Activated T-cell treated with anti-CD3 and anti-CD28 coated beads, Interleukin-2, amount 50 U/mL, for 48 hours (primary cell): Measurements from ENCODE around the gene HDDC3.

ENCODE experiments used
- DNase-seq, 2 experiments: peaks; one replicate each; pipeline ENCODE4 v3.0.0-alpha.2; 2020

HDDC3 gene

GRCh38 chr15:90953947-90954711 lies 21.8 kb upstream of the HDDC3 start:
- no peak for DNase-seq

- no peak for DNase-seq
These were observed 20.7 kb upstream of the HDDC3 start for GRCh38 chr15:90952901-90953677.

- no peak for DNase-seq
These were observed 18.3 kb upstream of the HDDC3 start for GRCh38 chr15:90950676-90951075.

GRCh38 chr15:90949979-90950675 lies 17.8 kb upstream of the HDDC3 start:
- DNase-seq, result no peak

GRCh38 chr15:90948506-90948905 lies 16.2 kb upstream of the HDDC3 start:
- no peak for DNase-seq

- no peak for DNase-seq
These were observed 15.4 kb upstream of the HDDC3 start for GRCh38 chr15:90947577-90948357.

GRCh38 chr15:90946941-90947576 lies 14.7 kb upstream of the HDDC3 start:
- no peak for DNase-seq

GRCh38 chr15:90946538-90946937 lies 14.2 kb upstream of the HDDC3 start:
- DNase-seq, result no peak

GRCh38 chr15:90945091-90945490 lies 12.7 kb upstream of the HDDC3 start:
- no peak for DNase-seq

- DNase-seq, result no peak
These were observed 10.2 kb upstream of the HDDC3 start for GRCh38 chr15:90942354-90943120.

- DNase-seq, result no peak
These were observed 8.7 kb upstream of the HDDC3 start for GRCh38 chr15:90941038-90941437.

GRCh38 chr15:90939756-90940155 lies 7.4 kb upstream of the HDDC3 start:
- no peak for DNase-seq

- DNase-seq, result no peak
These were observed 5.9 kb upstream of the HDDC3 start for GRCh38 chr15:90938261-90938660.

GRCh38 chr15:90936823-90937222 lies 4.5 kb upstream of the HDDC3 start:
- no peak for DNase-seq

- DNase-seq, result peak; percentile 98
These were observed 2.8 kb upstream of the HDDC3 start, which contains the start of gene UNC45A for GRCh38 chr15:90934949-90935751. Gene UNC45A, plus strand, starts transcription at chr15:90935285. Its CDS starts 40 bp downstream, at chr15:90935325.

GRCh38 chr15:90934256-90934948 lies 2.1 kb upstream of the HDDC3 start:
- DNase-seq, result peak; percentile 94

GRCh38 chr15:90933301-90933700 lies 952 bp upstream of the HDDC3 start:
- DNase-seq, result no peak

GRCh38 chr15:90932660-90932991 lies 277 bp upstream of the HDDC3 start:
- no peak for DNase-seq

GRCh38 chr15:90931575-90931827 lies 848 bp downstream of the HDDC3 start:
- no peak for DNase-seq

- DNase-seq, result peak; percentile 35 to 39
These were observed 1.3 kb downstream of the HDDC3 start for GRCh38 chr15:90930861-90931574.
